ENCODE measurements around the gene OR1K1. TPM values are rescaled to one million over a fixed set of nuclear protein-coding genes. Genes with fewer than 3 reads are reported as not detected.

Gene OR1K1
- total RNA-seq, 1 donor from 2014 or later, result not detected

DNA sequence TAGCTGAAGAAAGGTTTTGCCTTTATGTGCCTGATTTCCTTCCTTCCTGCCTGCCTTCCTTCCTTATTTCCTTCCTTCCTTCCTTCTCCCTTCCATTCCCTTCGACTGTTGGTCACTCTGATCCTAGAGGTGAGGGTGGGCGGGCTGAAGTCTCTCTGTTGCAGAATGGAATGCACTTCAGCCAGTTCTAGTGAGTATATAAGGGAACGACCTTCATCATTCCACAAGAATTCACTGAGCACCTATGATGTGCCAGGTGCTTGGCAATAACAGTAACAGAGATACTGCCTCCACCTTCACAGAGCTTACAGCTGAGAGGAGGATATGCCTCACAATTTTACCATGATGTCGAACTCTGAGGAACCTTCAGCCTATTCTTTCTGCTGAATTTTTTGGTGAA is 19.9 kb upstream of the OR1K1 start:
- no peak for DNase-seq (ENCODE audit: low read depth)
- H2AFZ ChIP-seq (ENCODE audit: low read depth, low read length), result no peak overlapping the region
- H3K4me3 ChIP-seq (ENCODE audit: insufficient read depth, low read depth, low read length), result no peak overlapping the region
- H3K4me3 Mint-ChIP-seq (ENCODE audit: unreplicated experiment), result no peak overlapping the region
- peaks cover 13% of the 10 kb centered on the region for H3K27me3 Mint-ChIP-seq (ENCODE audit: low read depth, unreplicated experiment)
- FAIRE-seq, result no peak
- no peaks in the 10 kb centered on the region for H3K36me3 ChIP-seq (ENCODE audit: insufficient read depth, low read length)
- no peak for TF ChIP-seq EZH2 (IDR thresholded peaks at IDR 0.05; ENCODE audit: insufficient read depth, low read length)
- TF ChIP-seq, protein P1, sequence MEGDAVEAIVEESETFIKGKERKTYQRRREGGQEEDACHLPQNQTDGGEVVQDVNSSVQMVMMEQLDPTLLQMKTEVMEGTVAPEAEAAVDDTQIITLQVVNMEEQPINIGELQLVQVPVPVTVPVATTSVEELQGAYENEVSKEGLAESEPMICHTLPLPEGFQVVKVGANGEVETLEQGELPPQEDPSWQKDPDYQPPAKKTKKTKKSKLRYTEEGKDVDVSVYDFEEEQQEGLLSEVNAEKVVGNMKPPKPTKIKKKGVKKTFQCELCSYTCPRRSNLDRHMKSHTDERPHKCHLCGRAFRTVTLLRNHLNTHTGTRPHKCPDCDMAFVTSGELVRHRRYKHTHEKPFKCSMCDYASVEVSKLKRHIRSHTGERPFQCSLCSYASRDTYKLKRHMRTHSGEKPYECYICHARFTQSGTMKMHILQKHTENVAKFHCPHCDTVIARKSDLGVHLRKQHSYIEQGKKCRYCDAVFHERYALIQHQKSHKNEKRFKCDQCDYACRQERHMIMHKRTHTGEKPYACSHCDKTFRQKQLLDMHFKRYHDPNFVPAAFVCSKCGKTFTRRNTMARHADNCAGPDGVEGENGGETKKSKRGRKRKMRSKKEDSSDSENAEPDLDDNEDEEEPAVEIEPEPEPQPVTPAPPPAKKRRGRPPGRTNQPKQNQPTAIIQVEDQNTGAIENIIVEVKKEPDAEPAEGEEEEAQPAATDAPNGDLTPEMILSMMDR (IDR thresholded peaks at IDR 0.05; ENCODE audit: insufficient read depth, low read depth, low read length), result no peak
- peaks cover 10% of the 10 kb centered on the region for H3K4me1 Mint-ChIP-seq (ENCODE audit: low read depth, unreplicated experiment)
- no peak overlapping the region for H3K4me2 ChIP-seq (ENCODE audit: low read length)
- no peaks in the 10 kb centered on the region for H4K20me1 ChIP-seq (ENCODE audit: insufficient read depth, low read length)
- no peak overlapping the region for H3K27ac ChIP-seq (ENCODE audit: low read depth, low read length)
- H3K9me3 ChIP-seq (ENCODE audit: insufficient read depth, low read depth, low read length), result no peaks in the 10 kb centered on the region
- H3K9me3 Mint-ChIP-seq (ENCODE audit: unreplicated experiment), result no peaks in the 10 kb centered on the region
- H3K9ac ChIP-seq (ENCODE audit: low read length), result no peak overlapping the region
- H3K4me1 ChIP-seq (ENCODE audit: insufficient read depth, low read length), result no peaks in the 10 kb centered on the region
- no peak overlapping the region for H3K27ac Mint-ChIP-seq (ENCODE audit: unreplicated experiment)
- H3K79me2 ChIP-seq (ENCODE audit: insufficient read depth, low read length), result no peaks in the 10 kb centered on the region
- no peaks in the 10 kb centered on the region for H3K36me3 Mint-ChIP-seq (ENCODE audit: low read depth, unreplicated experiment)
- no peaks in the 10 kb centered on the region for H3K27me3 ChIP-seq (ENCODE audit: insufficient read depth, low read length)

DNA sequence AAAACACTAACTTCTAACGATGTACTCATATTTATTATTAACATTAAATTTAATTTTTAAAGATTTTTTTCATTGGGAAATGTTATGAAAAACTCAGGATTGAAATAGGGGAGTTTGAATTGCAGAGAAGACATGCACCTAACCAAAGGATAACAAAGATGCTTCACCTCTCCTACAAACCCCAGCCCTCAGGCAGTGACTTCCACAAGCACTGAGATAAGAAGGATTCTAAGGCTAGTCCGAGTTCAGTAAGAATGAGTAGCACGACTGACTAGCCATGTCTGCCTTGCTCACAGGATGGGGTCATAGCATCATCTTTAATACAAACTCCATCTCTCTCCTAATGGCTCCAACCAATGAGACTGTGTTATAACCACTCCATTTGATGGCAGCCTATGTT is 18.3 kb upstream of the OR1K1 start:
- Mint-ChIP-seq H3K9me3 (ENCODE audit: unreplicated experiment) (no peaks in the 10 kb centered on the region), H3K27me3 (ENCODE audit: low read depth, unreplicated experiment) (peaks cover 13% of the 10 kb centered on the region), H3K36me3 (ENCODE audit: low read depth, unreplicated experiment) (no peaks in the 10 kb centered on the region), H3K4me1 (ENCODE audit: low read depth, unreplicated experiment) (peaks cover 10% of the 10 kb centered on the region), H3K4me3 (ENCODE audit: unreplicated experiment) (no peak overlapping the region), H3K27ac (ENCODE audit: unreplicated experiment) (no peak overlapping the region)
- Histone ChIP-seq H2AFZ (ENCODE audit: low read depth, low read length) (no peak overlapping the region), H3K79me2 (ENCODE audit: insufficient read depth, low read length) (no peaks in the 10 kb centered on the region), H3K27ac (ENCODE audit: low read depth, low read length) (no peak overlapping the region), H3K27me3 (ENCODE audit: insufficient read depth, low read length) (no peaks in the 10 kb centered on the region), H3K4me3 (ENCODE audit: insufficient read depth, low read depth, low read length) (no peak overlapping the region), H3K4me1 (ENCODE audit: insufficient read depth, low read length) (no peaks in the 10 kb centered on the region), H3K9ac (ENCODE audit: low read length) (no peak overlapping the region), H3K4me2 (ENCODE audit: low read length) (no peak overlapping the region), H4K20me1 (ENCODE audit: insufficient read depth, low read length) (no peaks in the 10 kb centered on the region), H3K36me3 (ENCODE audit: insufficient read depth, low read length) (no peaks in the 10 kb centered on the region), H3K9me3 (ENCODE audit: insufficient read depth, low read depth, low read length) (no peaks in the 10 kb centered on the region)
- FAIRE-seq (no peak), DNase-seq (ENCODE audit: low read depth) (no peak)
- TF ChIP-seq EZH2 (IDR thresholded peaks at IDR 0.05; ENCODE audit: insufficient read depth, low read length), result no peak
- TF ChIP-seq, protein P1 (IDR thresholded peaks at IDR 0.05; ENCODE audit: insufficient read depth, low read depth, low read length), result no peak

GRCh38 chr9:122785269-122785668 is 14.7 kb upstream of the OR1K1 start:
- no peaks in the 10 kb centered on the region for H3K79me2 ChIP-seq (ENCODE audit: insufficient read depth, low read length)
- H3K36me3 Mint-ChIP-seq (ENCODE audit: low read depth, unreplicated experiment), result no peaks in the 10 kb centered on the region
- no peak overlapping the region for H3K4me3 ChIP-seq (ENCODE audit: insufficient read depth, low read depth, low read length)
- no peaks in the 10 kb centered on the region for H4K20me1 ChIP-seq (ENCODE audit: insufficient read depth, low read length)
- DNase-seq (ENCODE audit: low read depth) (no peak), FAIRE-seq (no peak)
- H3K27ac ChIP-seq (ENCODE audit: low read depth, low read length), result no peak overlapping the region
- H2AFZ ChIP-seq (ENCODE audit: low read depth, low read length), result no peak overlapping the region
- H3K27me3 Mint-ChIP-seq (ENCODE audit: low read depth, unreplicated experiment), result peaks cover 18% of the 10 kb centered on the region
- H3K4me2 ChIP-seq (ENCODE audit: low read length), result no peak overlapping the region
- H3K9ac ChIP-seq (ENCODE audit: low read length), result no peak overlapping the region
- H3K4me1 ChIP-seq (ENCODE audit: insufficient read depth, low read length), result no peaks in the 10 kb centered on the region
- H3K9me3 ChIP-seq (ENCODE audit: insufficient read depth, low read depth, low read length), result no peaks in the 10 kb centered on the region
- no peak overlapping the region for H3K4me3 Mint-ChIP-seq (ENCODE audit: unreplicated experiment)
- H3K27ac Mint-ChIP-seq (ENCODE audit: unreplicated experiment), result no peak overlapping the region
- no peaks in the 10 kb centered on the region for H3K27me3 ChIP-seq (ENCODE audit: insufficient read depth, low read length)
- H3K4me1 Mint-ChIP-seq (ENCODE audit: low read depth, unreplicated experiment), result no peaks in the 10 kb centered on the region
- H3K36me3 ChIP-seq (ENCODE audit: insufficient read depth, low read length), result no peaks in the 10 kb centered on the region
- peaks cover 8% of the 10 kb centered on the region for H3K9me3 Mint-ChIP-seq (ENCODE audit: unreplicated experiment)
- no peak for TF ChIP-seq EZH2 (IDR thresholded peaks at IDR 0.05; ENCODE audit: insufficient read depth, low read length)
- TF ChIP-seq, protein P1 (IDR thresholded peaks at IDR 0.05; ENCODE audit: insufficient read depth, low read depth, low read length), result no peak
